Activated CD8-positive, alpha-beta memory T cell treated with anti-CD3 and anti-CD28 coated beads for 4 hours (primary cell): ENCODE results near the gene KLHL3.
"Not testable (repeated sequence)": the region's sequence is repeated elsewhere in the genome, so short reads cannot be mapped to it uniquely, and the experiment has no call there.

Source experiments
- DNase-seq, 2 donors: peaks; one replicate each; pipeline ENCODE4 v3.0.0-alpha.2; 2020; ENCODE audit warnings: low read depth in 2 of 2

KLHL3 gene

GRCh38 chr5:137667341-137667740 is 68.5 kb downstream of the KLHL3 start:
- no peak for DNase-seq

- DNase-seq: no peak
Measured at GRCh38 chr5:137666901-137667300, 69.0 kb downstream of the KLHL3 start.

- no peak for DNase-seq
Measured at GRCh38 chr5:137666461-137666850, 69.4 kb downstream of the KLHL3 start.

- peak in 1 of 2 donors; percentile 1 for DNase-seq
Measured at GRCh38 chr5:137665678-137666460, 70.0 kb downstream of the KLHL3 start.

GRCh38 chr5:137660349-137660817 is 75.5 kb downstream of the KLHL3 start:
- DNase-seq: peak; percentile 44 to 45

- no peak for DNase-seq
Measured at GRCh38 chr5:137659209-137659608, 76.7 kb downstream of the KLHL3 start.

GRCh38 chr5:137658324-137658723 is 77.6 kb downstream of the KLHL3 start:
- no peak for DNase-seq

- no peak for DNase-seq
Measured at GRCh38 chr5:137657073-137657472, 78.8 kb downstream of the KLHL3 start.

GRCh38 chr5:137656558-137656957 is 79.3 kb downstream of the KLHL3 start:
- no peak for DNase-seq

- DNase-seq: no peak
Measured at GRCh38 chr5:137651022-137651421, 84.9 kb downstream of the KLHL3 start.

GRCh38 chr5:137649228-137649935 is 86.5 kb downstream of the KLHL3 start:
- DNase-seq: no peak

GRCh38 chr5:137648361-137648760 is 87.5 kb downstream of the KLHL3 start:
- no peak for DNase-seq

- no peak for DNase-seq
Measured at GRCh38 chr5:137647401-137647800, 88.5 kb downstream of the KLHL3 start.

- DNase-seq: no peak
Measured at GRCh38 chr5:137646761-137647160, 89.1 kb downstream of the KLHL3 start.

- DNase-seq: not testable (repeated sequence)
Measured at GRCh38 chr5:137643081-137643480, 92.8 kb downstream of the KLHL3 start.

GRCh38 chr5:137642091-137642490 is 93.8 kb downstream of the KLHL3 start:
- DNase-seq: no peak

GRCh38 chr5:137641148-137641547 is 94.7 kb downstream of the KLHL3 start:
- DNase-seq: no peak

GRCh38 chr5:137639645-137640044 is 96.2 kb downstream of the KLHL3 start:
- no peak for DNase-seq

GRCh38 chr5:137638841-137639240 is 97.0 kb downstream of the KLHL3 start:
- no peak for DNase-seq

- DNase-seq: no peak
Measured at GRCh38 chr5:137636830-137637714, 98.8 kb downstream of the KLHL3 start.

GRCh38 chr5:137636099-137636498 is 99.8 kb downstream of the KLHL3 start:
- DNase-seq: no peak

- DNase-seq: no peak
Measured at GRCh38 chr5:137635521-137635921, 100.4 kb downstream of the KLHL3 start.
